Activated T-cell treated with anti-CD3 and anti-CD28 coated beads for 1 hour (primary cell): ENCODE measurements around the gene KRTAP1-5.
"Not testable (repeated sequence)": the region's sequence is repeated elsewhere in the genome, so short reads cannot be mapped to it uniquely, and the experiment has no call there.

Source experiments
- DNase-seq: peaks from one replicate; pipeline ENCODE4 v3.0.0-alpha.2; 2020; ENCODE audit warnings: low read depth

KRTAP1-5 gene

GRCh38 chr17:41004397-41004796 is 22.6 kb downstream of the KRTAP1-5 start:
- no peak for DNase-seq

- no peak for DNase-seq
These were observed 23.1 kb downstream of the KRTAP1-5 start for GRCh38 chr17:41003926-41004325.

GRCh38 chr17:41002814-41003213 is 24.2 kb downstream of the KRTAP1-5 start:
- no peak for DNase-seq

GRCh38 chr17:41001795-41002194 is 25.2 kb downstream of the KRTAP1-5 start:
- DNase-seq = no peak

GRCh38 chr17:40999563-40999962 is 27.4 kb downstream of the KRTAP1-5 start, which contains the start of gene KRTAP3-2:
TSS of gene KRTAP3-2 (minus strand) at chr17:40999906. CDS start at chr17:40999853, 53 bp downstream.
- not testable (repeated sequence) for DNase-seq

GRCh38 chr17:40997361-40997760 is 29.6 kb downstream of the KRTAP1-5 start:
- DNase-seq = no peak

- DNase-seq = no peak
These were observed 30.2 kb downstream of the KRTAP1-5 start for GRCh38 chr17:40996829-40997228.

- no peak for DNase-seq
These were observed 31.9 kb downstream of the KRTAP1-5 start for GRCh38 chr17:40995116-40995515.

- no peak for DNase-seq
These were observed 33.2 kb downstream of the KRTAP1-5 start, which contains the start of gene KRTAP3-3 for GRCh38 chr17:40993839-40994238. TSS of gene KRTAP3-3 (minus strand) at chr17:40994164. CDS start at chr17:40994097, 67 bp downstream.

- DNase-seq = no peak
These were observed 33.9 kb downstream of the KRTAP1-5 start for GRCh38 chr17:40993084-40993483.

- DNase-seq = no peak
These were observed 34.3 kb downstream of the KRTAP1-5 start for GRCh38 chr17:40992666-40993065.

- DNase-seq = no peak
These were observed 40.1 kb downstream of the KRTAP1-5 start for GRCh38 chr17:40986920-40987319.

GRCh38 chr17:40984226-40984625 is 42.8 kb downstream of the KRTAP1-5 start, which contains the start of gene KRT40:
TSS of gene KRT40 (minus strand) at chr17:40984326. CDS start at chr17:40984273, 53 bp downstream.
- DNase-seq = no peak

- DNase-seq = no peak
These were observed 45.9 kb downstream of the KRTAP1-5 start for GRCh38 chr17:40981115-40981514.

- DNase-seq = no peak
These were observed 46.4 kb downstream of the KRTAP1-5 start for GRCh38 chr17:40980596-40980995.

- DNase-seq = no peak
These were observed 46.9 kb downstream of the KRTAP1-5 start for GRCh38 chr17:40980117-40980516.

GRCh38 chr17:40978575-40979151 is 48.3 kb downstream of the KRTAP1-5 start:
- DNase-seq = no peak
